Activated T-helper 1 cell treated with anti-CD3 and anti-CD28 coated beads, Interleukin-2, amount 50 U/mL, for 16 hours (primary cell): ENCODE measurements around the gene FABP3.

ENCODE experiments used
- DNase-seq, 2 donors: peaks; one replicate each; pipeline ENCODE4 v3.0.0-alpha.2; 2020; ENCODE audit warnings: low read depth in 1 of 2, low spot score in 1 of 2

FABP3 gene

GRCh38 chr1:31373056-31373896 lies at the start of gene FABP3:
Gene FABP3 (minus strand): TSS chr1:31373076. CDS start chr1:31373014, 62 bp downstream.
- no peak for DNase-seq

DNA sequence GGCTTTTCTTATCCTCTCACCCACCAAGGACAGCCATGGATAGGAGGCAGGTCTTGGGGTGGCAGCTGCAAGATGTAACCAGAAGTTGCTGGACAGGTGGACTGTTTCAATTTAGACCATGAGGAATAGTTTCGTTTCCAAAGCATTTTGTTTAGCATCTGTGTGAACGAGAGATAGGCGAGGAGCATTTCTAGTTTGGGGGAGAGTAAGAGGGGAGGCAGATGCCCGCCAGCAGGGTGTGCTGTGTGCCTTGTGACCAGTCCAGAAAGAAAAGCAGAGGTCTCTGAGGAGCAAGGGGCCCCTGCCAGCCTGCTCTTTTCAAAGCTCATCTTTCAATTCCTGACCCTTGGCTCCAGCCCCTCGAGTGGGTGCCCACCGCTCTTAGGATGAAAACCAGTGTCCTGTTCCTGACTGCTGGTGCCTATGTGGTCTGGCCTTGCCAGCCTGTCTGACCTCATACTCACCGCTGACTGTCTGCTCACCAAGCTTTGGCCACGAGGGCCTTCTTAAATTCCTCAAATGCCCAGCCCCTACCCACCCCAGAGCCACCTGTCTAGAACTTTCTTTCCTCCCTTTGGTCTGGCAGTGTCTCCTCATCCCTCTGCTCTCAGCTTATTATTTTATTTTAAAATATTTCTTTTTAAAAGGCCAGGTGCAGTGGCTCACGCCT lies 48.6 kb upstream of the FABP3 start:
- no peak for DNase-seq

DNA sequence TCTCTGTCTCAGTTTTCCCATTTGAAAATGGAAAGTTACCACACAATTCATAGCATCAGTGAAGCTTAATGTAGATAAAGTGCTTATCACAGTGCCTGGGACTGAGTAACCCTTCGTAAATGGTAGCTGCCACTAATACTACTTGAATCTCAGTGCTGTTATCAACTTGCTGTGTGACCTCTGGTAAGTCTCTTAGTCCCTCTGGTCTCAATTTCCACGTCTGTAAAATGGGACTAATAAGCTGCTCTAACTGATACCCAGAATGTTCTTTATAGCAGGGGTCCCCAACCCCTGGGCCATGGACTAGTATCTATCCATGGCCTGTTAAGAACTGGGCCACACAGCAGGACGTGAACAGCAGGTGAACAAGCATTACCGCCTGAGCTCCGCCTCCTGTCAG lies 47.8 kb upstream of the FABP3 start:
- no peak for DNase-seq

- DNase-seq = no peak
Observed at GRCh38 chr1:31418626-31419323, 45.9 kb upstream of the FABP3 start.

DNA sequence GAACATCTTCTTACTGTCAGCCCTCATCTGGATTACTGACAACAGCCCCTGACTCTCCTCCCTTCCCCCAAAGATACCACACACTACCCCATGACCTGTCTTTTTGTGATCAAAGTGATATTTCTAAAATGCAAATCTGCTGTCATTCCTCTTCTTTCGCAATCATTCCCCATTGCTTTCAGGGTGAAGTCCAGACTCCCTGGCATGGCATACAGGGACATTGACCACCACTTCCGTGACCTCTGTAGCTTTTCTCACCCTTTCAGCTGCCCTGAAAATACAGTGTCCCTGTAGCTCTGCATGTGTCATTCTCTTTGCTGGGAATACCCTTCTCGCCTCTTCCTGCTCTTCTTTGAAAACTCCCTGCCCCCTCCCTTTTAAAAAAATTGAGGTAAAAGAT lies 44.3 kb upstream of the FABP3 start:
- DNase-seq = no peak

DNA sequence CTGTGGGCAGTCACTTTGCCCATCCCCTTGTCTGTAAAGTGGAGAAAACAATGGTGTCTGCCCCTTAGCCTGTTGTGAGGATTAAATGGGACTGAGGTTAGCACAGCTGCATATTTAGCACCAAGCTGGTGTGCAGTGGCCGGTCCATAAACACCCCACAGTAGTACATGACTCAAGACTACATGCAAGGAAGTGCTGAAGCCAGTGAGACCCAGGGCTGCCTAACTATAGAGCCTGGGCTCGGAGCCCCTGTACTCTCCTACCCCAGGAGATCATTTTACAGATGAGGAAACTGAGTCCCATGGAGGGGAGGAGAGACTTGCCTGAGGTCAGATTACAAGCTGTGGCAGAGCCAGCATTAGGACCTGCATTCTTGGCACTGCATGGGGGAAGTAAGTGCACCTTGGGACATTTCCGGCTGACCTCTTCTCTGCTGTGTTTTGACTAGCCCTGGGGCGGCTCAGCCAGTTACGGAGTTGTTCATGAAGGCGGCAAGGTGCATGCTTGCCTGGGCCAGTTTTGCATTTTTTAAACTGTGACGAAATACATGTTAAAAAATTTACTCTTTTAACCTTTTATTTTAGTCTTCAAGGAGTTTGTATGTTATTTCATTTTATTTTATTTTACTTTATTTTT lies 43.3 kb upstream of the FABP3 start:
- no peak for DNase-seq

DNA sequence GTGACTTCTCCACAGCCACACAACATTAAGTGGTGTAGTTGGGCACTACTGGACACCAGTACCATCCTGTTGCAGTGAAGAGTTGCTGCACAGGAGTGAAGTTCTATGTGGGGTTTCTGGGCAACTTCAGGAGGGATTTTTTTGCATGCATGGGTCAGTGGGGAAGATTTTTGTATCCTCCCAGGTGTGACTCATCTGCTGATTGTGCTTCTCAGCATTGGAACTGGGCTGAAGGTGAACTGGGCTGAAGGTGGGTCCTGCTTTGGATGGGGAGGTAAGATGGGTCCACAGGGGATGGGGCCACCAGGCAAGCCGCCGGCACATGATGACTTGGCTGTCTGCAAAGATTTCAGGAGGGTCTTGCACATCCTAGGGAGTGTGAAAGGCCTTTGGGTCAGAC lies 42.8 kb upstream of the FABP3 start:
- DNase-seq = no peak

DNA sequence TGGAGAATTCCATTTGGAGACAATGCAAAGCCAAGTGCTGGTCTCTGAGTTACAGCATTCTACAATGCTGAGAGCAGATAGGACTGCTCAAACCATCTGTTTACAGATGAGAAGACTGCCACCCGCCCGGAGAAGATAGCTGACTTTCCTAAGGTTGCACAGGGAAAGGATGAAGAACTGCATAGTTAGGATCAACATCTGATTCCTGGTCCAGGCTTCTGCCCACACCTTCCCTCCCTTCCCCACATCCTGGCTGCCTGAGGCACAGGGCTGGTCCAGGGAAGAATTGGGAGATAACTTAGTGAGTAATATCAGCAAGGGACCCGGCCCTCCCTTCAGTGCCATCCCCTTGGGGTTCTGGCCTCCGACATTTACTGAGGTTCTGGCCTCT lies 42.1 kb upstream of the FABP3 start:
- DNase-seq = no peak

GRCh38 chr1:31413405-31414001 lies 40.6 kb upstream of the FABP3 start:
- DNase-seq = no peak

DNA sequence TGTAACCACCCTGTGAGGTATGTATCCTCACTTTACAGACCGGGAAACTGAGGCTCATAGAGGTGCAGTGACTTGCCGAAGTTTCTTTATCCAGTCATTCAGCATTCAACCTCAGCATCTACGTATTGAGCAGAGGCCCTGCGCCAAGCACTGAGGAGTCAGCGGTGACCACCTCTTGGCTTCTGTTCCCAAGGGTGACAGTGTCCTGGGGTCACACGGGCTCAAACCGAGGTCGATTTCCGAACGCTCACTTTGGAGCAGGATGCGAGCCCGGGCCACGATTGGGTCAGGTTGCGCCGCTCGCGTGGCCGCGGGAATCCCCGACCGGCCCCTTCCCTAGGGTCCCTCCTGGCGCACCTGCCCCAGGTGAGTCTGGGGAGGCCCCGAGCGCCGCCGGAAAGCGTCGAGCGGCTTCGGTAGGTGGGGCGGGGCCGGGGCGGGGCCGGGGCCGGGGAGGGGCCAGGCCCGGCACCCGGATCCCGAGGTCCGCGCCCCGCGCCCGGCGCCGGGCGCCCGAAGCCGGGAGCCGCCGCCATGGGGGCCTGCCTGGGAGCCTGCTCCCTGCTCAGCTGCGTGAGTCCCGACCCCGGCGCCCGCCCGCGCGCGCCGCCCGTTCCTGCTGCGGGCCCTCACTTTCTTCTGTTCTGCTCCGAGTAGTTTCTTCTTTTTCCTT lies 40.0 kb upstream of the FABP3 start, which contains the start of gene SERINC2:
Gene SERINC2 (plus strand): TSS at position 482 of the 673 bp plus-strand sequence. CDS start 53 bp downstream, at position 535.
- DNase-seq = peak in 1 of 2 donors; percentile 6

- DNase-seq = no peak
Observed at GRCh38 chr1:31412205-31412604, 39.3 kb upstream of the FABP3 start.

GRCh38 chr1:31410871-31411270 lies 38.0 kb upstream of the FABP3 start:
- no peak for DNase-seq

DNA sequence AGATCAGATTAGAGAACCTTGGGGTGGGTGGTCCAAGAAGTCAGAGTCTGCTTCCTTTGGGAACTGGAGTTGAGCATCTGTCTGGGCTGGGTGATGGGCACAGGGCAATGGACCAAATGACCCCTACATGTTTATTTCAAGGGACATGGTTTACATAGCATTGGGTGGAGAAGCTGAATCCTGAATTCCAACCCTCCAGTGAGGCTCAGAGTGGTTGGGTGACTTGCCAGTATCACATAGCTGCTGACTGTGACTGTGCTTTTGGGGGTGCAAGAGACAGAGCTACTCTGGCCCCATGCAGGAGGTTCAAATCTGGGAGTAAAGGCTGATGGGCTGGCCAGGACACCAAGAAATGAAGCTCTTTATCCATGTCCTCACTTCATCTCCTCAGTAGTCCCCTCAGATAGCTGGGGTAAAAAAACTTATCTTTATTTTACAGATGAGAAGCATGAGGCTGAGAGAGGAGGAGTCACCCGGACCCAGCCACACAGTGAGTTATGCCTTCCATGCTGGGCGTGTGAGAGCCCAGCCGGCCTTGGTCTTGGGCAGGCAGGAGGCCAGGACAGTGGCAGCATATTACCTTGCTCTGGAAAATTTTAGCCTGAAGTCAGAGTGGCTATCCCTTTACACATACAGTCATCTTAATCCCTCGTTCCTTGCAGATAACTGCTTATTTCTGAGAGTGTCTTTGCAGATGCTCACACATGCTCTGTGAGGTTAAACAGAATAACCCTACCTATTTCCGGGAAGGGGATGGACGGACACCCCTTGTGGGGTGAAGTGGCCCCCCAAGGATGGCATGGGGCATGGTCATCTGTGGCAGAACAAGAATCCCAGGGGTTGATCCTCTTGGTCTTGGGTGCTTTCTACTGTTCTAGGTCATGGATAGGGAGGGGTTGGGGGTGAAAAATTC lies 37.3 kb upstream of the FABP3 start:
- DNase-seq = no peak

- no peak for DNase-seq
Observed at GRCh38 chr1:31408788-31409318, 36.0 kb upstream of the FABP3 start.

DNA sequence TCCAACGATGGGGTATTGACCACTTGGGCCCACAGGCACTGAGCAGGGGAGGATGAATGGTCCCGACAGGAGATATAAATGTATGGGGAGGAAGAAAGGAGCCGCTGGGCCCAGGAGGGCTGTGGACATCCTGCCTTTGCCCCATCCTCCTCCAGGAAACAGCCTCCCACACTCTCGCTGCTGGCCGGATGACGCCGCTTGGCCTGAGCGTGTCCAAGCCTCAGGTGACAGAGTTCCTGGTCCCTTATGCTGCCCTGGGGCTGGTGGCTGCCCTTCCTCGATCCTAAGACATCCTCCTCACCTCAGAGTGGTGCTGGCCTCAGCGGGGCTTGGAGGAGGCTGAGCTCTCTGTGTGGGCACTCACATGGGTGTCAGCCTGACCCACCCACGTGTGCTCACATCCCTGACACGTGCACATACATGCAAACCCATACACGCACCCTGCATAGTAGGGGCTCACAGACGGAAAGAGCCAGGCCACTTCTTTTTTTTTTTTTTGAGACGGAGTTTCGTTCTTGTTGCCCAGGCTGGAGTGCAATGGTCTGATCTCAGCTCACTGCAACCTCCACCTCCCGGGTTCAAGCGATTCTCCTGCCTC lies 34.3 kb upstream of the FABP3 start:
- no peak for DNase-seq

GRCh38 chr1:31405578-31406245 lies 32.8 kb upstream of the FABP3 start:
- DNase-seq = no peak

GRCh38 chr1:31401241-31401640 lies 28.4 kb upstream of the FABP3 start:
- DNase-seq = no peak

DNA sequence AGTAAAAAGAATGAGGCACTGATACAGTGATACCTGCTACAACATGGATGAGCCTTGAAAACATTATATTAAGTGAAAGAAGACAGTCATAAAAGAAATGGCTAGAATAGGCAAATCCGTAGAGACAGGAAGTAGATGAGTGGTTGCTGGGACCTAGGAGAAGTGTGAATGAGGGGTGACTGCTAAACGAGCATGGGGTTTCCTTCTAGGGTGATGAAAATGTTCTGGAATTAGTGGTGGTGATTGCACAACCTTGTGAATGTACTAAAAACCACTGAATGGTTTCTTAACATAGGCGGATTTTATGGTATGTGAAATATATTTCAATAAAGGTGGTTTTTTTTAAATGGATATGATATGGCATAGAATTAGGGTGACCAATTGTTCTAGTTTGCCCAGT lies 27.5 kb upstream of the FABP3 start:
- no peak for DNase-seq
